Caki2 (cell line): ENCODE results near the gene CFAP77. TPM values are rescaled to one million over a fixed set of nuclear protein-coding genes. Genes with fewer than 3 reads are reported as not detected.

Experiments
- DNase-seq: peaks from one replicate; pipeline ENCODE4 v3.0.0-alpha.2; 2015; ENCODE audit warnings: low read depth
- in situ Hi-C: cut with HindIII; loops from 2 replicates; pipeline ENCODE4 v1.10.0; 2016; ENCODE audit warnings: low sequenced_read_pairs, low pct_unique_long_range_greater_than_20kb, mixed read lengths
- total RNA-seq: library from RNA; depleted of rRNA; stranded (reverse); fragments of >200 nt; shearing (Covaris generic); gene quantifications from 2 replicates; pipeline ENCODE4 v1.2.3, GENCODE V29; 2014; ENCODE audit warnings: low replicate concordance

CFAP77 gene
- total RNA-seq, 1 experiment from 2014 or later: not detected

DNA sequence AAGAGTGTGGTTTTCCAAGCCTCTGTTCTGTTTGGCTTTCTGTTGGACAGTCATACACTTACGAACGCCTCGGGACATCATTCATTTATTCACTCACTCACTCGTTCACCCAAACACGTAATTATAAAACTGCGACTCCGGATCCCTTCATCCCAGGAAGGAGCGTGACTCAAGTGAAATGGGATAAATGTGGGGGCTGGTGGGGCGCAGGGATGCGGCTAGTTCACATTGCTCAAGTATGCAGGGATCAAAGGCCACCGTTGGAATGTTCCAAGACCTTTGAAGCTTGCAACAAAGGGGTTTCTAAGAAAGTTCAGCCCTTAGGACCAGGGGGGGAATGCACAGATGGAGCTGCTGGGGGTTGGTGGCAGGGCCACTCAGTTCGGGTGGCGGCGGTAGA, 64.2 kb downstream of the CFAP77 start:
- in situ Hi-C loops: no loop called here
- DNase-seq: no peak

DNA sequence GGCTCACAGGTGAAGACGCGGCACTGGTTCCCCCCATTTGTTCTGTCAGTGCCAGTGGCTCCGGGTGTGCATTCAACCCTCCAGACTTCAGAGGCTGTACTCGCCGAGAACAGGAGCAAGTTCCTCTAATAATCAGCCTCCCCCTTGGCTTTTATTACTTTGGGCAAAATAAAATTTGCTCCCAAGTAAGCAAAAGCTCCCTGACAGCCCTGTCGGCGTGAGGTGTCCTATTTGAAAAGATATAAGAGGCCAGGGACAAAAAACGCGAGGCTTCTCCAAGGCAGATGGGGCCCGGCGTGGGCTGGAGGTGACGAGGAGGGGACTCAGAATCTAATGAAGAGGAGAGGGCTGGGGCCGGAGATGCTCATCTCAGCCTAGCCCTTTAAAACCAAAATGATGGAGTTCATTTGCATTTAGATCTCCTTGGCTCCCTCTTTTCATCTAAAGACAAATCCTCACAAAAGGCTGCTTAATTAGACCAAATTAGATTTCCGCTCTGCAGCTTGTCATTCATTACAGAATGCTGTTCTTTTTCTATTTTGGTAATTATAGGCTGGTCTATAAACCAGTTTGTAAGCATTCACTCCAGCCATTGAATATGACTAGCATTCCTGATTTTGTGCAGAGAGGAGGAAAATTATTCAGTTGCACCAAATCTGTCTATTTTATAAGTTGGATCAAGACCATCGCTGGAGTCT, 68.5 kb downstream of the CFAP77 start:
- in situ Hi-C loops: no loop called here
- DNase-seq: no peak

DNA sequence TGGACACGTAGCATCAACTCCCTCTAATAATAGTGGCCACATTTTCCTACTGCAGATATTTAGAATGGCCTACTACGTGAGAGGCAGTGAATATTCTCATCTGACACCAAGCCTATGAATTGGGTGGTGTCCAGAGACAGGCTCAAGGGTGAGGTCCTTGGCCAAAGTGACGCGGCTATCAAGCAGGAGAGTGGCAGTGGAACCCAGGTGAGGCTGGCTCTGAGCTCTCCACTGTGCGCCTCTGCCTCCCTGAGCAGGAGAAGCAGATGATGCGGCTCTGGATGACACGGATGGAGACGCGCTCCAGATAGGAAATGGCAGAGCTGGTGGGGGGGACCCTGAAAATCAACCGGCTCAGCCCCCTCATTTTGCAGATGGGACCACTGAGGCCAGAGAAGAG, 69.7 kb downstream of the CFAP77 start:
- no peak for DNase-seq
- in situ Hi-C loops: no loop called here

DNA sequence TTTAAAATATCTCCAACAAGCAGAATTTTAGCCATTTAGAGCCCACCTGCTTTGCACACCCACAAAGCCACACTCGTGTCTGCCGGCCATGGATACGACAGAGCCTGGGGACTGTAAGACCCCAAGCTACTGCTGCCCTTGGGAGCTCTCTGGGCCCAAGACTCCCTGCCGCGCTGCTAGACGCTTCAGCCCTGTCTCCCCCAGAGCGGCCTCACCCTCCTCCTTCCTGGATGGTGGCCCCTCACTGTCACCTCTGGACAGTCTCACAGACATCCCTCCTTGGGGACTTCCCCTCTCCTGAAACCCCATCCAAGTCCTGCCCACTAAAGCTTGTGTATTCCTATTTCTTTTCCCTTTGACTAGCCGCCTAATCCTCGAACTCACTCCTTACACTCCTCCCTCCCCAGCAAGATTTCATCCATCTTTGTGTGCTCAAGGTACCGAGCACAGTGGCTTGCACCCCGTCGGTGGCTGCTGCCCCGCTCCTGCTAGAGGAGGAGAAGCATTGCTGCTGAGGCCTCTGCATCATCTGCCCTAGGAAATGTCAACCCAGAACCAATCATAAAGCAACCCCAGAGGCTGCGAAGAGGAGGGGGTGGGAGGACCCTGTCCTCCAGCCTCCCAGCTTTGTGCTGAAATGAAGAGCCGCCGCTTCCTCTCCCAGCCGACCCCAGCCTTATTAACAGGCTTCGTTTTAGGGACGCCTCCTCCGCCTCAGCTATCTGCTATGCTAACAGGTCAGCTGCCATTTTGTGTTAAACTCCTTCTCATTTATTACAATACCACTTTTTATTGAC, 71.2 kb downstream of the CFAP77 start:
- no peak for DNase-seq
- in situ Hi-C loops: no loop called here

DNA sequence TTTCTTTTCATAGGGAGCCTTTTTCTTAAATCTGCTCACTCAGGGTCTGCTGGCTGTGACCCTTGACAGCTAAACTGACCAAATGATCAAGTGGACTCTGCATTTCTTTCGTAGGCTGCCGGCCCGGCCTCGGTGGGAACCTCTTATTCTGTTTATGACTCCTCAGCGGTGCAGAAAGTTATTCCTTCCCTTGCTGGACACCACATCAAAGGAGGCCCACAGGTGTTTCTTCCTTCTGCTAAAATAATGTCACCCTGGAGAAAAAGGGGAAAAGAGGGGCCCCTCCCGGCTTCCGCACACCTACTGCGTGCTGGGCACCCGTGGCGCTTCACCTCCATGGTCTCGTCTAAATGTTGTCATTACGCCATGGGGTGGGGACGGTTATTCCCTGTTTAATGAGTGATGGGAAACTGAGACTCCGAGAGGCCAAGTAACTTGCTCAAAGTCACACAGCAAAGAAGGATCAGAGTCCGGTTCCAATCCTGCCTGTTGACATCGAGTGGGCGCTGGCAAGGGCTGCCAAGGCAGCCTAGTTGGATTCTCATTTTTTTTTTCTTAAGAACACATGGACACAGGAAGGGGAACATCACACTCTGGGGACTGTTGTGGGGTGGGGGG, 72.3 kb downstream of the CFAP77 start:
- in situ Hi-C loops: no loop called here
- no peak for DNase-seq

DNA sequence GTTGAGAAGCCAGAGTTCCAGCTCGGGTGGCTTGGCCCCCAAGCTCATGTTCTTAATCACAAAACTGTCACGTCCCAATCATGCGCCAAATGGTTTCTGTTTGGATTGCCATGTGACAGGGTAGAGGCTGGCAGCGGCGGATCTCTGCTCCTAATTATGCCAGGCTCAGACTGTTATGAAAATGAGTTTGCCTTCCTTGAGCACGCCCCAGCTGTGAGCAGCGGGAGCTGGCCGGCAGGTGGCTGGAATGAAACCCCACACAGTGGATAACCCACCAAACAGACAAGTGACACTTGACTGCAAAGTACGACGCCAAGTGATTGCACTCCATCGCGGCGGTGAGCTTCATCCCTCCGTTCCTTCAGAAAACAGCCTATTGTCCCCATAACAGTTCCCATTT, 75.4 kb downstream of the CFAP77 start:
- DNase-seq: no peak
- in situ Hi-C loops: no loop called here

DNA sequence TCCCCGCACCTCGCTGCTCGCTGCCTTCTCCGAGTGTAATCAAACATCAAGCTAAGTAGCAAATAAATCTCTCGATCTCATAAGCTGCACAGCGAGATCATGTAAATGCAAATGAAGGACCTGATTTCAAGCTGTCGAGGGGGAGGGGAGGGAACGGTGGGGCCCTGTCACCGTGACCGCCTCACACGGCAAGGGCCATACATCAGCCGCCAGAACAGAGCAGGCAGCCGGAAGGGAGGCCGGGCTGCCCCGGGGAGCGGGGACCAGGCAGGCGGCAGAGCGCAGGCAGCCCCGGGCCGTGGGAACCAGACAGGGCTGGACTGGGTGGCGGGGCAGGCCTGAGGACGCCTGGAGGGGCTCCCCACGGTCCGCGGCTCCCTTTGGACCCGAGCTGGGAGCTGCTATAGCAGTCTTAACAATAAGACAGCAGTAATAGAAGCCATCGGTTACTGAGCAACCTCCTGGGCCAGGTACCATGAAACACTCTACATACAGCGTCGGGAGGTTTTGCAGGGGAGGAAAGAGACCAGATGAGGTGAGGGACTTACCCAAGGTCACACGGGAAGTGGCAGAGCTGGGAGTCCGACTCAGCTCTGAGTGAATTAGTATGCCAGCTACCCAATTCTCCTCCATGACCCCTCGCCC, 76.8 kb downstream of the CFAP77 start:
- in situ Hi-C loops: no loop called here
- no peak for DNase-seq

DNA sequence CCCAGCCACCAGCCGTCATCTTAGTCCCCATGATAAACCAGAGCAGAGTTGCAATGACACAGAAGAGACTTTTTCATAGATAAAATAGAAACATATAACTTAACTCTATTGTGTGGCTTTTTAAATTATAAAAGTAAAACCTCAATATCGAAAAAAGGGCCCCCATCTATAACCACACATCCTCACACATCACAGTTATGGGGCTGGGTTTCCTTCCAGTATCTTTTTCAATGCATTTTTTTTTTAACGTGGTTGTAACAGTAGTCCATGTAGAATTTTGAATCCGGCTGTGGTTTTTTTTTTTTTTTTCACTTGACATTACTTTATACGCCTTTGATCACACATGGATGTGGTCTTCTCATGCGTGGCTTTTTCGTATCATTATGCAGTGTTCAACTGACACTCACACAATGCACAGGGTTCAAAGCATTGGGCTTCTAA, 77.4 kb downstream of the CFAP77 start:
- DNase-seq: no peak
- in situ Hi-C loops: no loop called here

DNA sequence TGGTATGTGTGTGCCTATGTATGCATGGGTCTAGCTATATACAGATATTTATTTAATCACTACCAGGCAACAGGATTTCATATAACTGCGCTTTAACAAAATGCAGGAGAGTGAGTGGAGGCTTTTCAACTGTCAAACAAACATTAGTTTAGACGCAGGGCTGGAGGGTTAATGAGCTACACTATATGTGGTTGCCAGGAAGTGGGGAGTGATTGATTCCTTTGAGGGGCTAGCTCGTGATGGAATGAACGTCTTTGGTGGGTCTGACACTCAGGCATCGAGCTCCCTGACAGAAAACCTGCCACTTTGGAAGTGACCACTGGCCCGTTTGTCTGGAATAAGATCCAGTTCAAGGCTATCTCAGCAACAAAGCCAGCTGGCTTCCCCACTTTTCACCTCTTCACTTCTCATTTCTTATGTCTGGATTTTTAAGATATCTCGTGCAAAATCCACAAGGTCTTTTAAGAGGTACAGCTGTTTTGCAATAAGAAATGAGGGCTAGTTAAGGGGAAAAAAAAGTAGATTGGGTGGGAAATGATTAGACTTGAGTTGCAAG, 78.0 kb downstream of the CFAP77 start:
- in situ Hi-C loops: no loop called here
- DNase-seq: no peak

DNA sequence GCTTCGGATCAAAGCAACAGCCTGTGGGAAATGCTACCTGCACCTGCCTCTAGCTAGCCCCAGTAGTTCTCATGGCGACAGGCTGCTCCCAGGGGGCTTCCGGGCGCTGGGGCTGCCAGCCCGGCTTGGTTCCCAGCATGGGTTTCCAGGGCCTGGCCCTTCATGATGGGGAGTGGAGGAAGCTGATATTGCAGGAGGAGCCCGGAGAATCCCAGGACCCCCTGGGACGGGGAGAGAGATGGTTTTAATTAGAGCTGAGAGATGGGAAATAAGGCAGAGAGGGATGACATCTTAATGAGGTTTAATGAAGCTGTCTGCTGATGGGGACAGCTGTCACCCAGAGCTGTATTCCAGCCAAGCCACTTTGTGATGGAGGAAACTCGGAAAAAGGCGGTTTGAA, 78.6 kb downstream of the CFAP77 start:
- DNase-seq: no peak
- in situ Hi-C loops: no loop called here

DNA sequence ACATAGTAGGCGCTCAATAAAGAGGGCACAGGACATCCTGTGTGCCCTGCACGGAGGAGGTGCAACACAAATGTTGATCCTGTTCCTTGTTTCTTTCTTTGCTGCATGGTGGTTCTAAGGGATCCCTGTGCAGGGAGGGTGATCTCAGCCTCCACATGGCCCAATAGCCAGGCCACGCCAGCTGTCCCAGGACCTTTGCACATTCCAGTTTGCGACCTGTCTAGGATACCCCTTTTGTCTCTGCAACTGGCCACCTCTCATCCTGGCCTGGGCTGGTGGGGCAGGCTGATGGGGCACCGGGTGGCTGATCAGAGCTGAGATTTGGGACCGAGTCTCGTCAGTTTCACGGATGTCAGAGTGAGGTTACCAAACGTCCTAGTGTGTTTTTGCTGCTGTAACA, 79.5 kb downstream of the CFAP77 start:
- in situ Hi-C loops: no loop called here

DNA sequence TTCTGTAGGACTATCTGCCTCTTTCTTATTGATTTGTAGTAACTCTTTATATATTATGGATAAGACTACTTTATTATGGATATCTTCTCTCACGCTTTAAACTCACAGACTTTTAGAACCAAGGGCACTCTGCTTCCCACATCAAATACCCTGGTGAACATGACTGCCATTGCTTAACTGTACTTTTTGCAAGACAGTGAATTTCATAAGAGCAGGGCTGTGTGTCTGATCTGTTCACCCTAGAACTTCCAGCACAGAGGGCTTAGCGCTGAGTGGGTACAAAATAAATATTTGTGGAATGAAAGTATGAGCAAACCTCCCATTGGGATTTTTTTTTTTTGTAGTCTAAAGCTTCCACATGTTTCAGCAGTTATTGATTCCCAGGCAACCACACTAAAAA, 84.8 kb downstream of the CFAP77 start:
- in situ Hi-C loops: no loop called here
- DNase-seq: no peak

More for the DNA sequence above, 79.5 kb downstream of the CFAP77 start:
- DNase-seq: no peak

DNA sequence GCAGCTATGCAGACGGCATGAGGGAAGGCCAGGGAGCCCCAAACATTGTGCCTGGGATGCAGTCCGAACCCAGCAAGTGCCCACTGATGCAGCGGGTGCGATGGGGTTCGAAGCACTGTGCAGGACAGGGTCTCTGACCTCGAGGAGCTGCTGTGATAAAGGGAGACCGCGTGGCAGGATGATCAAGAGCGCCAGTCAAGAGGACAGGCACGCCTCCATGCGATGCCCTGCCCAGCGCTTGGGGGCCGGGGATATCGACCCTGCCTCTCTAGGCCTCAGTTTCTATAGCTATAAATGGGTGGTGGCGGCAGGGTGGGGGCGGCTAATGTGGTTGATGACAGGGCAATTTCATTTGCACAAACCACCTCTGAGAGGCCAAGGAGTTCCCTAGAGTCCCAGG, 87.7 kb downstream of the CFAP77 start:
- in situ Hi-C loops: no loop called here
- DNase-seq: no peak

DNA sequence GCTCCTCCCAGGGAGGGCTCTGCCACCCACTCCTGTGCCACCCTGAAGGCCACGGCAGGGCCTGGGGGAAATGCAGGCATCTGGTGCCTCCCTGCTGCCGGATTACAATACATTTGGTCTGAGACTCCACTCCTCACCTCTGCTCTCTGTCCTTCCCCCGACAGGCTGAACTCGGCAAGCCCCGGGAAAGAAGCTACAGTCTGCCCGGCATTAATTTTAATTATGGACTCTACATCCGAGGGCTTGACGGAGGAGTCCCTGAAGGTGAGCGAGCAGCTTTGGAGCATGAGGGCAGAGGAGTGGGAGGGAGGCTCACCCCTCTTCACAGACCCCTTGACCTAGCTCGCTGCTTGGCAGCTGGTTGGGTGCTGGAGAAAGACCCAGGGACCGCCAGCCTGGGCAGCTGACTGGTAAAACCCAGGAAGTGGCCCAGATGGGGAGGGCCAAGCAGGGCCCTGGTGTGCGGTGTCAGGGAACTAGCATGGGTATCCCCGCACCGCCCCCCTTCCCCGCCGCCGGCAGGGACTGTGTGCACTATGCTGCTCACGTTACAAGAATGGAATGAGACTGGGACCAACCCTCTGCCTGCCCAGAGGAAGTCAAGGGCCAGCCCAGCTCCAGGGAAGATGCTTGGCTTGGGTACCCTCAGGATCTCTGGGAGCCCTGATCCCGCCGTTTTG, 88.7 kb downstream of the CFAP77 start:
- in situ Hi-C loops: no loop called here
- DNase-seq: no peak

DNA sequence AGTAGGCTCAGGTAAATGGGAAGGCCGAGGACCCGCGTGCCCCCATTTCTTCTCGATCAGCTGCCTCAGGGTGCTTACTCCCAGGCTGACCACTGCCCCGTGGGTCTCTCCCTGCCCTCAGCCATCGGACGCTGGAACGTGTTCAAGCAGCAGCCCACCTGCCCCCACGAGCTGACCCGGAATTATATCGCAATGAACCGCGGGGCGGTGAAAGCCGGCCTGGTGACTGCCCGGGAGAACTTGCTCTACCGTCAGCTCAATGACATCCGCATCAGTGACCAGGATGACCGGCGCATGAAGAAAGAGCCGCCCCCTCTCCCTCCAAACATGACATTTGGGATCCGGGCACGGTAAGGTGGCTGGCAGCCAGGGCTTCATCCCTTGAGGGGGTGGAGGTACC, 89.2 kb downstream of the CFAP77 start:
- in situ Hi-C loops: no loop called here
- no peak for DNase-seq

DNA sequence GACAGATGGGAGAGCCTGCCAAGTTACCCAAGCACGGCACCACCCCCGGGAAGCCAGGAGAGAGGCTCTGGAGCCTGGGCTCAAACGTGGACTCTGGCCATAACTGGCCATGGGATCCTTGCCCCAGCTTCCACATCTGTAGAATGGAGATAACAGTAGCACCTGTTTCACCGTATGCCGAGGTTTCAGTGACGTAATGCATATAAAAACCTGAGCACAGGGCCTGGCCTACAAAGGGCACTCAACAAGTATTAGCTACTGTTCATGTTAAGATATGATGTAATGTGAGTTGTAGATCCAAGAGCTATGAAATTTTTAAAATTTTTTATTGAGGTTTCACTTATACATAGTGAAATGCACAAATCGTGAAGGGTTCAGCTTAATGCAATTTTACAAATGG, 90.2 kb downstream of the CFAP77 start:
- in situ Hi-C loops: no loop called here
- no peak for DNase-seq

DNA sequence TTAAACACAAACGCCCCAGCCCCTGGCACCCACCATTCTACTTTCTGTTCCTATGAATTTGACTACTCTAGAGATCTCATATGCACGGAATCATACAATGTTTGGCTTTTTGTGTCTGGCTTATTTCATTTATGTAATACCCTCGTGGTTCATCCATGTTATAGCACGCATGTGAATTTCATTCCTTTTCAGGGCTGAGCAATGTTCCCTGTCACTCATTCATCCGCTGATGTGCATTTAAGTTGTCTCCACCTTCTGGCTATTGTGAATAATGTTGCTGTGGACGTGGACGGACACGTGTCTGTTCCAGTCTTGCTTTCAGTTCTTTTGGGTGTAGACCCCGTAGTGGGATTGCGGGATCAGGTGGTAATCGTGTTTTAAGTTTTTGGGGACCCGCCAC, 92.5 kb downstream of the CFAP77 start:
- in situ Hi-C loops: no loop called here
- no peak for DNase-seq

DNA sequence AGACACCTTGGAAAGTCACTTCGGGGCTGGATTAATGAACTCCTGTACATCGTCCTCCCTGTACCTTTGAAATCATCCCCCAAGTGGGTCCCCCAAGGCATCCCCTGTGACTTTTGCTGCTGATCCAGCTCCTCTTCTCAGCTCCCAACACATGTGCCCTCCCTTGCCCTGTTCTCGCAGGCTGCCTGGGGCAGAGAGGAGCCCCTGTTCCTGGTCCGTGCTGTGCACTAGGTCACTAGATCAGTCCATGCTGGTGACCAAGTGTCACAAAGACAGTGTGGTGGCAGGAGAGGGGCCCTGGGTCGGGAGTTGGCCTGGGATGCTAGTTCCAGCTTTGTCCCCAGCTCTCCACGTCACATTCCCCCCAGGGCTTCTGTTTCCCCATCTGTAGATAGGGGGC, 93.1 kb downstream of the CFAP77 start:
- in situ Hi-C loops: no loop called here

More for the DNA sequence above, 93.1 kb downstream of the CFAP77 start:
- no peak for DNase-seq
